HepG2 (cell line): Measurements from ENCODE around the gene PRM2. TPM values are rescaled to one million over a fixed set of nuclear protein-coding genes. Genes with fewer than 3 reads are reported as not detected.

Experiments used
- CBFB ChIP-seq: sonication (generic); formaldehyde crosslinking; IDR thresholded peaks from 2 replicates; pipeline ENCODE4 v1.4.0; 2020; ENCODE audit warnings: missing genetic modification reagents
- CEBPB ChIP-seq: IDR thresholded peaks from 2 replicates; pipeline ENCODE4 v1.6.1; 2011; ENCODE audit warnings: low read depth, low read length, improper control_type of control experiment, borderline replicate concordance
- EEA1 ChIP-seq: sonication (generic); formaldehyde crosslinking; IDR thresholded peaks from 2 replicates; pipeline ENCODE4 v1.5.1; 2020; ENCODE audit warnings: mild to moderate bottlenecking, missing genetic modification reagents, borderline replicate concordance
- MEIS1 ChIP-seq: sonication (generic); formaldehyde crosslinking; IDR thresholded peaks from 2 replicates; pipeline ENCODE4 v1.9.0; 2021; ENCODE audit warnings: mild to moderate bottlenecking, missing genetic modification reagents, moderate library complexity, borderline replicate concordance
- SALL1 ChIP-seq: sonication (generic); formaldehyde crosslinking; IDR thresholded peaks from 2 replicates; pipeline ENCODE4 v1.8.0; 2022; ENCODE audit warnings: mild to moderate bottlenecking, missing genetic modification reagents
- ZMYM3 ChIP-seq: sonication (generic); formaldehyde crosslinking; IDR thresholded peaks from 2 replicates; pipeline ENCODE4 v1.5.1; 2020; ENCODE audit warnings: mild to moderate bottlenecking, missing genetic modification reagents
- ZNF33A ChIP-seq: sonication (generic); formaldehyde crosslinking; IDR thresholded peaks from 2 replicates; pipeline ENCODE4 v1.5.1; 2020; ENCODE audit warnings: missing genetic modification reagents, mild to moderate bottlenecking, moderate library complexity, borderline replicate concordance
- ZNF552 ChIP-seq: sonication (generic); formaldehyde crosslinking; IDR thresholded peaks from 2 replicates; pipeline ENCODE4 v1.9.0; 2022; ENCODE audit warnings: missing genetic modification reagents, mild to moderate bottlenecking, borderline replicate concordance
- ZNF629 ChIP-seq: sonication (generic); formaldehyde crosslinking; conservative IDR thresholded peaks from 2 replicates; pipeline ENCODE4 v1.5.0; 2020; ENCODE audit warnings: missing genetic modification reagents
- ZNF878 ChIP-seq: sonication (generic); formaldehyde crosslinking; IDR thresholded peaks from 2 replicates; pipeline ENCODE4 v1.8.1; 2023; ENCODE audit warnings: mild to moderate bottlenecking, missing genetic modification reagents, moderate library complexity
- ZZZ3 ChIP-seq: sonication (generic); formaldehyde crosslinking; IDR thresholded peaks from 2 replicates; pipeline ENCODE4 v1.4.0; 2020; ENCODE audit warnings: missing genetic modification reagents, mild to moderate bottlenecking, borderline replicate concordance
- polyA plus RNA-seq, 8 experiments: library from polyadenylated mRNA; depleted of rRNA in 3 of 8; stranded (reverse) in 7 of 8; unstranded in 1 of 8; fragments of >200 nt; fragmentation: Illumina TruSeq in 4 of 8; extraction: Trizol in 4 of 8; gene quantifications; 2 replicates each; pipeline versions ENCODE4 v1.2.1 to v1.2.3, GENCODE V29; 2011 to 2016; ENCODE audit warnings: low read depth in 4 of 8, missing spikeins in 1 of 8, mixed read lengths in 1 of 8; ENCODE audit not compliant: insufficient read depth in 1 of 8
- total RNA-seq, 5 experiments: library from RNA; depleted of rRNA; stranded (reverse); fragments of >200 nt; fragmentation: Illumina TruSeq; extraction: Trizol; gene quantifications; 2 replicates each; pipeline ENCODE4 v1.2.3, GENCODE V29; 2016; ENCODE audit warnings: low read depth in 1 of 5
- TF ChIP-seq, protein P1 (sequence below): sonication (generic); formaldehyde crosslinking; IDR thresholded peaks from 2 replicates; pipeline ENCODE4 v1.4.0; 2020; ENCODE audit warnings: mild to moderate bottlenecking, missing genetic modification reagents
- TF ChIP-seq, protein P2 (sequence below): sonication (generic); formaldehyde crosslinking; IDR thresholded peaks from 2 replicates; pipeline ENCODE4 v1.8.0; 2022; ENCODE audit warnings: missing genetic modification reagents, mild to moderate bottlenecking, borderline replicate concordance

Gene PRM2
- total and polyA plus RNA-seq, 2 of the 13 experiments (the other 11 are each of a cell fraction or from before 2014, with no cell fraction given) = 0.54 TPM; not detected in 1

GRCh38 chr16:11236461-11237254, 39.6 kb downstream of the PRM2 start (continued):
- TF ChIP-seq, protein P1, sequence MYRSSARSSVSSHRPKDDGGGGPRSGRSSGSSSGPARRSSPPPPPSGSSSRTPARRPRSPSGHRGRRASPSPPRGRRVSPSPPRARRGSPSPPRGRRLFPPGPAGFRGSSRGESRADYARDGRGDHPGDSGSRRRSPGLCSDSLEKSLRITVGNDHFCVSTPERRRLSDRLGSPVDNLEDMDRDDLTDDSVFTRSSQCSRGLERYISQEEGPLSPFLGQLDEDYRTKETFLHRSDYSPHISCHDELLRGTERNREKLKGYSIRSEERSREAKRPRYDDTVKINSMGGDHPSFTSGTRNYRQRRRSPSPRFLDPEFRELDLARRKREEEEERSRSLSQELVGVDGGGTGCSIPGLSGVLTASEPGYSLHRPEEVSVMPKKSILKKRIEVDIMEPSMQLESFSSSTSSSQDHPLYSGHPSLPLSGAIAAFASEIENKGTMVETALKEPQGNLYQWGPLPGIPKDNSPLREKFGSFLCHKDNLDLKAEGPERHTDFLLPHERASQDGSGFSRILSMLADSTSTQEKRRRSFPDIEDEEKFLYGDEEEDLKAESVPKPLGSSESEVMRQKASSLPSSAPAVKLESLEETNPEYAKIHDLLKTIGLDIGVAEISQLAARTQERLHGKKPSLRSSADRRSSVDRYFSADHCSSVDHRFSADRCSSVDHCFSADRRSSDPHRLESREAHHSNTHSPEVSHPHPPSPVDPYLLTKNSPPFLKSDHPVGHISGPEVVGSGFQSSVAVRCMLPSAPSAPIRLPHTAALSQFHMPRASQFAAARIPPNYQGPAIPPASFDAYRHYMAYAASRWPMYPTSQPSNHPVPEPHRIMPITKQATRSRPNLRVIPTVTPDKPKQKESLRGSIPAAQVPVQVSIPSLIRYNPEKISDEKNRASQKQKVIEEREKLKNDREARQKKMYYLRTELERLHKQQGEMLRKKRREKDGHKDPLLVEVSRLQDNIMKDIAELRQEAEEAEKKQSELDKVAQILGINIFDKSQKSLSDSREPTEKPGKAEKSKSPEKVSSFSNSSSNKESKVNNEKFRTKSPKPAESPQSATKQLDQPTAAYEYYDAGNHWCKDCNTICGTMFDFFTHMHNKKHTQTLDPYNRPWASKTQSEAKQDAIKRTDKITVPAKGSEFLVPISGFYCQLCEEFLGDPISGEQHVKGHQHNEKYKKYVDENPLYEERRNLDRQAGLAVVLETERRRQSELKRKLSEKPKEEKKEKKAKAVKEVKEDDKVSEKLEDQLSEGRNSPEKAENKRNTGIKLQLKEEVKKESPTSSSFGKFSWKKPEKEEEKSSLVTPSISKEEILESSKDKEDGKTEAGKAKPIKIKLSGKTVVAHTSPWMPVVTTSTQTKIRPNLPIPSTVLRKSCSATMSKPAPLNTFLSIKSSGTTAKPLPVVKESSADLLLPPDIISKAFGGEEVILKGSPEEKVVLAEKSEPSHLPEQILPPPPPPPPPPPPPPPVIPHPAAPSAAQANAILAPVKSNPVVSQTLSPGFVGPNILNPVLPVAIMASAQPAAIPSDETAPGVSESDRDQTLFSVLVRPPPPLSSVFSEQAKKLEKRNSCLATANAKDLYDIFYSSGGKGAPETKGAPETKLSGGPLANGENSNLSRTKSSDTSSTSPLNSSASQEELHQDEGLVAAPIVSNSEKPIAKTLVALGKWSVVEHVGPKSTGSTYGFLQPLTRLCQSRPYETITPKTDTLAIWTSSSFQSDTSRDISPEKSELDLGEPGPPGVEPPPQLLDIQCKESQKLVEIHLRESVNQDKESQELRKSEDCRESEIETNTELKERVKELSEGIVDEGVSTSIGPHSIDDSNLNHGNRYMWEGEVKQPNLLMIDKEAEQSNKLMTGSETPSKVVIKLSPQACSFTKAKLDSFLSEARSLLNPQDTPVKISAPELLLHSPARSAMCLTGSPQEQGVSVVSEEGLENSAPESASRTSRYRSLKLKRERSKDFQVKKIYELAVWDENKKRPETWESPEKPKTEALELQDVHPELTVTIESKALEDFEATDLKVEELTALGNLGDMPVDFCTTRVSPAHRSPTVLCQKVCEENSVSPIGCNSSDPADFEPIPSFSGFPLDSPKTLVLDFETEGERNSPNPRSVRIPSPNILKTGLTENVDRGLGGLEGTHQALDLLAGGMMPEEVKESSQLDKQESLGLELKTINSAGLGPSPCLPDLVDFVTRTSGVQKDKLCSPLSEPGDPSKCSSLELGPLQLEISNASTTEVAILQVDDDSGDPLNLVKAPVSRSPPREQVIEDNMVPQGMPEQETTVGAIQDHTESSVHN (CRISPR knock-in tag) = 0 out of 2 replicates have a peak, but pooled peaks have one; percentile 40
- TF ChIP-seq CEBPB (peak; percentile 52; the same call in 1 of the 2 replicates), CBFB (CRISPR knock-in tag) (0 out of 2 replicates have a peak, but pooled peaks have one; percentile 20), ZNF629 (peak; percentile 93), ZNF33A (CRISPR knock-in tag) (no peak), MEIS1 (CRISPR knock-in tag) (peak; percentile 41; the same call in 1 of the 2 replicates), ZMYM3 (peak; percentile 94), EEA1 (CRISPR knock-in tag) (peak; percentile 63; the same call in 1 of the 2 replicates), SALL1 (CRISPR knock-in tag) (0 out of 2 replicates have a peak, but pooled peaks have one; percentile 12), ZNF552 (CRISPR knock-in tag) (0 out of 2 replicates have a peak, but pooled peaks have one; percentile 14), ZZZ3 (0 out of 2 replicates have a peak, but pooled peaks have one; percentile 39), ZNF878 (no peak)
- TF ChIP-seq, protein P2, sequence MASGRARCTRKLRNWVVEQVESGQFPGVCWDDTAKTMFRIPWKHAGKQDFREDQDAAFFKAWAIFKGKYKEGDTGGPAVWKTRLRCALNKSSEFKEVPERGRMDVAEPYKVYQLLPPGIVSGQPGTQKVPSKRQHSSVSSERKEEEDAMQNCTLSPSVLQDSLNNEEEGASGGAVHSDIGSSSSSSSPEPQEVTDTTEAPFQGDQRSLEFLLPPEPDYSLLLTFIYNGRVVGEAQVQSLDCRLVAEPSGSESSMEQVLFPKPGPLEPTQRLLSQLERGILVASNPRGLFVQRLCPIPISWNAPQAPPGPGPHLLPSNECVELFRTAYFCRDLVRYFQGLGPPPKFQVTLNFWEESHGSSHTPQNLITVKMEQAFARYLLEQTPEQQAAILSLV = 0 out of 2 replicates have a peak, but pooled peaks have one; percentile 65
